GM19438 (cell line): ENCODE data around the gene PTPRD.

ENCODE experiments used
- ATAC-seq: cut with Tn5 transposase; IDR thresholded peaks from one replicate; pipeline ENCODE4 v1.9.1; 2021; ENCODE audit warnings: low read depth; ENCODE audit not compliant: unreplicated experiment

Gene PTPRD

DNA sequence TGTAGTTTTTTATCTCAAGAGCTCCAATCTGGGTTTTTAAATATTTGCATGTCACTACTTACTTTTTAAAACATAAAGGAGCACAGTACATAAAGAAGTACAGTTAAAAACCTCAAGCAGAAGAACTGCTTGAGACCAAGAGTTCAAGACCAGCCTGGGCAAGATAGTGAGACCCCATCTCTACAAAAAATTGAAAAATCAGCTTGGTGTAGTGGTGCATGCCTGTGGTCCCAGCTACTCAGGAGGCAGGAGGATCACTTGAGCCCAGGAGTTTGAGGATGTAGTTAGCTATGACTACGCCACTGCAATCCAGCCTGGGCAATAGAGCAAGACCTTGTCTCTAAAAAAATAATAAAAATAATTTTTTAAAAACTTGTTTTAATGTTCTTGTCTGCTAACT lies 1840.5 kb downstream of the PTPRD start:
- no peak for ATAC-seq

DNA sequence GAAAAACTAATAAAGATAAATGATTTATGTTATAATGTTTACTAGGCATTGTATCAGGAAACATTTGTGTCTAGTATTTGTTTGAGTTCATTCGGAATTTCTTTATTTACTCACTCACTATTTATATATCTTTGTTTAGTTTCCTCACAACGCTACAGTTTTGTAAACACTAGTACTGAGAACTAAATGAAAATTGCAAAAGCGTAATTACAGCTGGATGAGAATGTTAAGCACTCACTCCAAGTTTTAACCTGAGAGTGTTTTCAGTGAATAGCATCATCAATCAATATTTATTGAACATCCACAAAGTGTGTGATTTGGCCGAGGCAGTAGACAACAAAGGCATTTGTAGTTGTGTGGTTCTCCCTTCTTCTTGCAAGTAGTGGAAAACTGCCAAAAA lies 1843.6 kb downstream of the PTPRD start:
- ATAC-seq = no peak

DNA sequence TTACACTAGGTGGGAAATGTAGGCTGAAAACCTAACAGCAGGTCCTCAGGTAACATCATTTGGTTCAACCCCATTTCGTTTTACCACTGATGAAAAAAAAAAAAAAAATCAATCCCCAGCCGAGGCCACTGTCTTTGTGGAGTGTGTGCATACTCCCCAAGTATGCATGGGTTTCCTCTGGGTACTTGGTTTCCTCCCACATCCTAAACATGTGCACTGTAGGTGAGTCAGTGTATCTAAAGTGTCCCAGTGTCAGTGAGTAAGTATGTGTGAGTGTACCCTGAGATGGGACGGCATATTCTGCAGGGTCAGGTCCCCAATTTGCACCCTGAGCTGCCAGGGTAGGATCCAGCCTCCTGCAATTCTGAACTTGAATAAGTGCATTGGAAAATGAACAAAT lies 1846.7 kb downstream of the PTPRD start:
- ATAC-seq = no peak

DNA sequence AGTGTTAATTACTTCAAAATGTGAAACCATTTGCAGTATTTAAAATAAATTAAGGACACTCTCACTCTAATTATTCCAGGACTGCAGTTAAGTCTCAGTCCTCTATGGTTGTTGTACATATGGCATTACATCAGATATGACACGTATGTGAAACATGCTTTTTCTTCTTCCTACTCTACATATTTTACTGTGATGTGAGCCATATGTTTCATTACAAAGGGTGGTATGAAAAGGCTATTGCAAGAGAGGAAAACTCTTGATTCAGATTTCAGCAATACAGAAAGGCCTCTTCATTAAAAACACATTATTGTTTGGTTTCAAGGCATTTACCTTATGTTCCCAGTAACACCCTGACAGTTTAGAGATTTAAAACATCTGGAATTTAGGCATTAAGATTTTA lies 1848.8 kb downstream of the PTPRD start:
- no peak for ATAC-seq

DNA sequence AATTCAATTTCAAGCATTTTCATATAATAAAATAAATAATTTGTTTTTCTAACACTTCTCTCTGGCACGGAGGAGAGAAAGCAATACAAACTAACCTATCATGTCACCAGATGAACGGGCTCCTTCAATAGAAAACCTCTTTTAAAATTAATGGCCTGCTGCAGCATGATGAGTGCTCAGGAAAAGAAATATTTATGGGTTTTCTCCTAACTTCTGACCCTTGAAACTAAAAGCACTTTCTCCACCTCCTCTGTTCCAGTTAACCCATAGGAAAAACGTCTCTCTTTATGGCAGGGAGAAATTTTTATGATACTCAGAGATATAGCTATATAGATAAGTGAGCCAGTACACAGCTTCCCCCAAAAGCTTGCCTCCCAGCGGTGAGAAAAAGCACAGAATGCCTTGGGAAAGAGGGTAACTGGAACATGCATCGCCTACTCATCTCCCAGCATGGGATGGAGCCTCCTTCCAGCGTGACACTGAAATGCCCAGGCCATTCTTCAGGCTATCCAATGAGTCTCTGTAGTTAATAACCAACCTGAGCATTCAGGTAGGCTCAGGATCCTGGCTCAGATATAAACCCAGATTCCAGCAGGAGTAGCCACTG lies 1850.2 kb downstream of the PTPRD start:
- ATAC-seq = no peak

DNA sequence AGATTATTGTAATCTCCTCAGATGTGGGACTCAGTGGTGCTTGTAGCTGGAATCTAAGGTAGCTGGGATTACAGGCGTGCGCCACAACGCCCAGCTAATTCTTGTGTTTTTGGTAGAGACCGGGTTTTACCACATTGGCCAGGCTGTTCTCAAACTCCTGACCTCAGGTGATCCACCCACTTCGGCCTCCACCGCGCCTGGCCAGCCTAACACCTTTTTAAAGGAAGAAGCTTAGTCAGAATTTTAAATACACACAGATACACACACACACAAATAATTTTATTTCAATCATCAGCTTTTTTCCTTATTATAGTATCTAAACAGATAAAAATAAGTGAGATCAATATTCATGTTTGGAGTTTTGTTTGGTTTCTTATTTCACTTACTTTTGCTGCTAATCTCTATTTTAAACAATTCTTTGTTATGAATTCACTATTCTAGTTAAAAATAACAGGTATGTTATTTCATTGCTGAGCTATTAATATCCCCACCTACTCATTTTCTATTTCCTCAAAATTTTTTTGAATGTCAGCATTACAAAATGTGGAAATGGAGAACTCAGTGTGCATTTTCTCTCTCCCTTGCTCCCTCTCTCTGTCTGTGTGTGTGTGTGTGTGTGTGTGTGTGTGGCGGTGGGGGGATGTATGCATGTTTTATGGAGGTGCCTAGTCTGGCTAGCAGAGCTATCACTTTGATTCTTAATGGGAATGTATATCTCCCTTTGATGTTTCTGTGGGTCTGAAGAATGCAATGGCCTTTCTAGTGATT lies 1852.6 kb downstream of the PTPRD start:
- ATAC-seq = no peak

DNA sequence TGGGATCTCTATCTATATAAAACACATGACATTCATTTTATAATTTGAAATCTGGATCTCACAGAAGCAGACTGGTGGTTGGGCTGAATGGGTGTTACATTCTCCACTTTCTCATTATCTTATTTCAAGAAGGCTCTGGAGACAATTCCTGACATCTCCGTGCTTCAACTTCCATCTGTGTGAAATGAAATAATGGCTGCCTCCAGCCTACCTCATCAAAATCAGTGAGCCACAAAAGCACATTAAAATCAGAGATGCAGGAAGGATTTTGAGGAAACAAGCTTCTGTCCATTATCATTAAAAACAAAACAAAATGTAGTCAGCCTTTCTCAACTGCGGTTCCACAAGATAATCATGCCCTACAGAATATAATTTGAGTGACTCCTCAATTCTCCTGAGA lies 1854.9 kb downstream of the PTPRD start:
- no peak for ATAC-seq

DNA sequence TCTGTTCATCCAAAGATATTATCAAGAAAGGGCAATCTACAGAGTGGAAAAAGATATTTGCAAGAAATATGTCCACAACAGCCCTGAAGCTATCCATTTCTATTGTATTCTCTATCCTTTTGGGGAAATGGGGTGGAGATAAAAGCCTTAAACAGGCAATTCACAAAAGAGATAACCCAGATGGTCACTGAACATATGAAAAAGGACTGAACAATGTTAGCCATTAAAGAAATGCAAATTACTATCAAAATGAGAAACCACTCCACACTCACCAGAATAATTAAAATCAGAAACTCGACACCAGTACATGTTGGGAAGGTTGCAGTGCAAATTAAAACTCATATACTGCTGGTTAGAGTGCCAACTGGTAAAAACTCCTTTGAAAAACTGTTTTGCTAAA lies 1858.1 kb downstream of the PTPRD start:
- no peak for ATAC-seq

DNA sequence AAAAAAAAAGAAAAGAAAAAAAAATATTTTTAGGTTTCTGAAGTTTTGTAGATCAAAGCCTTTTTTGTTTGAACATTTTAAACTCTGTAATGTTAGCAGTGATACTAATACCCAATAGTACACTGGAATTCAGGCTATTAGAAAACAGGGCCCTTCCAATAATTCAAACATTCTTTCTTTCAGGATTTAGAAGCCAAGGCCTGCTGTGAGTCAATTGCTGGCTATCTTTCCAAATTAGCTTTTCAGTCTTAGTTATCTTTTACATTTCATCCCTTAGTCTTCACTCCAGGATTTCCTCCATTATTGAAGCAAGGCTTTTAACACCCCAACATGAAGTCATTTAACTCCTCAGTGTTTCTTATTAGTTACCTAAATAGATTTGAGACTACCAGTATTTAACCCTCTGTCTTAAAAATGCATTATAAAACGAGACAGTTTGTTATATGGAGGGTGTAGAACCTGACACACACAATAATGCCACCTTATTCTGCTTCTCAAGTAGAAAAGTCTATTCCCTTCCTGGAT lies 1861.3 kb downstream of the PTPRD start:
- ATAC-seq = no peak

DNA sequence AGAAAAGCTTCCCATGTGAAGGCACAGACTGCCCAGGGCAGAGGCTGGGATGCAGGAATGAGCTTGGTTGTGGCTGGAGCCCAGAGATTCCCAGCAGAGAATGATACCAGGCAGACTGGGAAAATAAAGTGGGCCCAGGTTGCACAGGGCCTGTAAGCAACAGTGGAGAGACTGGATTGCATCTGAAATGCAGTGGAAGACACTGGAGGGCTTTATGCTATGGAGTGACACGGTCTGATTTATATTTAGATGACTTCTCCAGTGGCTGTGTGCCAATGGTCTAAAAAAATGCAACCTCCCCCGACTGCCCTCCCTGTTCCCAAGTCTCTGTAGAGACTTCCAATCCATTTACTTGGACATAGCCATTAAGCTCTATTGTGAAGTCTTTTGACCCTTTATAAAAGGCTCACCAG lies 1862.2 kb downstream of the PTPRD start:
- no peak for ATAC-seq

DNA sequence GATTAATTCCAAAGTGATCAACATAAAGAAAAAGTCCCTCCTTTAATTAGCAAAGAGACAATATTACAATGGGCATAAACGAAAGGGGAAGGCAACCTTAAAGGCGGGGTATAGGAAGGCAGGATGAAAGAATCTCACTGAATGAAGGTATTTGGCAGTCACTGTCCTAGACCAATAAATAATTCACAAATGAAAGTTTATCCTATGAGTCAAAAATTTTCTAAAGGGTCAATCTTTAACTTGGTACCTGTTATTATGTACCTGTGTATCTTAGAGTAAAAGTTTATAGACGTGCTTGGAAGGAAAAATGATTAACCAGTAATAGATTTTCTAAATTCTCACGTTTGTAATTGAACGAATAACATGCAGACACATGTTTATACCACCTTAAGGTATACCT lies 1867.5 kb downstream of the PTPRD start:
- no peak for ATAC-seq

DNA sequence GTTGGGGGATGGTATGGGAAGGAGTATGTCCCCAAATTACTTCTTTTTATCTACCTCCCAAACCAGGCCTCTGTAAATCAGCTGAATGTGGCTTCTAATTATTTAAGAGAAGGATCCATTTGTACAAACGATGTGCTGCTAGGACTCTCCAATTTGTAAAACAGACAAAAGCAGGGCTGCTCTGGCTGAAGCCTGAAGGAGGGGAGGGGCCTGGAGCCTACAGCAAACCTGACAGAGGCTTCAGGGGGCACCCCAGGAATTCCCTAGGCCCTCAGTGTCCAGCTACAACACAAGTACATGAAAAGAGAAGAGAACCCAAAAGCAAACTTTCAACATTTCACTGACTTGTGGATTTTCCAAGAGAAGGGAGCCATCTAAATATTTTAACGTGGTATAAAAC lies 1873.9 kb downstream of the PTPRD start:
- no peak for ATAC-seq

DNA sequence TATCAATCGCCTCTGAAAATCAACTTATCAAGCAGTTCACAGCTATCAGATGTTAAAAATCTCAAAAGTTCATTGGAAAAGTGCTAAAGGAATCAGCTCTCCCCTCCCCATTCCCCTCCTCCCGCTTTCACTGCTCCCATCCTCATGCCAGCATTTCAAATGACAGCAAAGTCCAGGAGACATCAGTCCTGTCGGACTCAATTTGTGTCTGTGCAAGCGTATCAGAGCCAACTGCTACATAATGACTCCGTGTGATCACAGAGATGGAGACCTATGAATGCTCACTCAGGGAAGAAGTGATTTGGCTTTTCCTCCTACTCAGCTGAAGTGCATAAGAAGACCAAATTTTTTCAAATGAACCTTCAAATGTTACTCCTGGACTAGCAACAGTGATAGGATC lies 1876.0 kb downstream of the PTPRD start:
- ATAC-seq = no peak

DNA sequence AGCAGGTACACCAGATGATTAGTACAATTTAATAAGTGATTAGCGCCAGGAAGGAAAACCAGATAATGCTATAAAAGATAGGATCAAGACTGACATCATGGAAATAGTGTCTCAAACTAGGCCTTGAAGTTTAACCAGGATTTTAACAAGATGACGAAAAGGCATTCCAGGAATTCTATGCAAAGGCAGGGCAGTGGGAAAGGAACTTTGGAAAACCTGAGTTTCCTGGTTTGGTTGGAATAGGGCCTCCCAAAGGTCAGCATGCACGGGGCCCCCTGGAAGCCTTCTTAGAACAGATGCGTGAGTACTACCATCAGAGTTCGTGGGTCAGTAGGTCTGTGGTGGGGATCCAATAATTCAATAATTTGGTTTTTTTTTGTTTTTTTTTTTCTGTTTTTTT lies 1878.0 kb downstream of the PTPRD start:
- ATAC-seq = no peak

DNA sequence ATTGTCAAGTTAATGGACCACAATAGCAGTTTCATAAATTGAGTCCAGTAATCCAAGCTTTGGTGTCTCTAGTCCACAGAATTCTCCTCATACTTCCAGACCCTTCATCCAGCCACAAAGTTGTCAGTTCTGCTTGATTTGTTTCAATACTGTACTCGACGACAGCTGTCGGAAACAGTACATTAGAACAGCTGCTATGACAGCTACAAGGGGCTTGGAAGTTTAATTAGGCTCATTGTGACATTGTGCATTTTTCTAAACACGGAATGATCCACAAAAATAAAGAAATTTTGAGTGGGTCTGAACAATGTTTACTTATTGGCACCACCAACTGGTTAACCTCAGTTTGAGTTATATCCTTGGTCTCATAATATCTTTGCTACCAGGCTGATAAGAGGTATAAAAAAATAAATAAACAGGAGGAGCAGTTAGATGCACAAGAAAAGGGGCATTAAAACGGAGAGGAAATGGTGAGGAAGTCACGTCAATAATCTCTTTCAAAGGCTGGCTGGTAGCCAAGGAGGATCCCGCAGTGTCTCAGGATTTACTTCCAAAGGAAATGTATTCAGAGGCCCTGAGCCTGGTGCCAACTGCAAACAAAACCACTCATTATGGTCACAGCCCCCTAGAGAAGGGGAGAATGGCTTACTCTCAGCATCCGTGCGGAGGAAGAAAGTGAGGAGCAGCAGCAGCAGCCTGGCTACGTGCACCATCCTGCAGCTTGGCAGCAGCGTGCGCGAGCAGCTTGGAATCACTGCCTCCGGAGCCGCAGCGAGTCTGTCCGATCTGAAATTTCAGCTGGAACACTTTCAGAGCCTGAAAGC lies 1879.5 kb downstream of the PTPRD start:
- ATAC-seq = no peak

DNA sequence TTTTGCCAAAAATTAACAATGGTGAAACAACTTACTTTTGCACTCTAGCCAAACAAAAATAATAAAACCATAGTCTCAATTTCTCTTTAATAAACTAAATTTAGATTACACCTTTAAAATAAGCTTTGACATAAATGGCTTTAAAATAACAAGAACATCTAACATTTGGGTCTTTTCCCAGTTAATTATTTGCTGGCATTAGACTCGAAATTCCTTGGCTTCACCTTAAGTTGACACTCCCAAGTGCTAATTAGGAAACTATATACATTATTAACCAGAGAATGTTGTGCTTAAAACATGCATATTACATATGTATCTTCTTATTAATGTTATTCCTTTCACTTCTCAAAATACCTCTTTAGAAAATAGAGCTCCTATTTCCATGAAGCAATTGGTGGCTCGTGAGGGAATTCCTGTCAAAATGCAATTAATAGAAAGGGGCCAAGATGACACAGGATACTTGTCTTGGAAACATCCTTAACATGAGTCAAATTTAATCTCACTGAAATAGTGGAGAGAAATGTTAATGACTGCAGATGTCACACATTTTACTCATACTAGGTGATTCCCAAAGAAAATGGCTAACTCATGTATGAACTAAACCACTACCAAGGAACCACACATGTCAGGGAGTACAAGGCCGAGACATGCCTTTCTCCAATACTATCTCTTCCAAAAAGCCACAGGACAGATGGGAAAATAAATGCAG lies 1880.3 kb downstream of the PTPRD start:
- ATAC-seq = no peak

DNA sequence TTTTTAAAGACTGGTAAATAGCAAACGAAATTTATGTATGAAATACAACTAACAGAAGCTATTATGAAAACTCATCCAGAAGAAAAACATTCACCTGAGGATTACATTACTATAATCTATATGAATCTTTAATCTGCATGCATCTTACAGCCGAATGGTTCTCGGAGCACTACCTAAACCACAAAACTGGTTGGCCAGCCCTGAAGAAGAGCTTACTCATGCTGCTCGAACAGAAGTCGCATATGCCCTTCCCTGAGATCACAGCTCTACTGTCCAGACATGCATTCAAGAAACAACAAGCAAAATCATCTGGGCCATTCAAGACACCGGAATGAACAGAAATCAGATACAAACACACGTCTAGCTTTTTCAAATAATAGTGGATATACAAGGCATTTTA lies 1882.2 kb downstream of the PTPRD start:
- ATAC-seq = no peak

DNA sequence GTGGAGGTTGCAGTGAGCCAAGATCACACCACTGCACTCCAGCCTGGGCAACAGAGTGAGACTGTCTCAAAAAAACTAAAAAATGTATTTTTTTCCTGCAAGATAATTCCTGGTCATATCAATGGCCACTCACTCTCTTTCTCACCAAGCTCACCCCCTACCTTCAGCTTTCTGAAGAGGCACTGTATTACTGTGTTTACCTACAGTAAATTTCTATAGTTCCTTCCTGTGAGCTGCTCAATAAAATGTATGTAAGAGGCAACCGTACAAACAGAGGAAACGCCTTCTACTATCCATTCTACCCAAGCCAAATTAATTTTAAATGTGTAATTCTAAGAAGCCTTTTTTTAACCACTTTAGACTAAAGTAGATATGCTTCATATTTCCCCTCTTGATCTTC lies 1883.9 kb downstream of the PTPRD start:
- no peak for ATAC-seq

DNA sequence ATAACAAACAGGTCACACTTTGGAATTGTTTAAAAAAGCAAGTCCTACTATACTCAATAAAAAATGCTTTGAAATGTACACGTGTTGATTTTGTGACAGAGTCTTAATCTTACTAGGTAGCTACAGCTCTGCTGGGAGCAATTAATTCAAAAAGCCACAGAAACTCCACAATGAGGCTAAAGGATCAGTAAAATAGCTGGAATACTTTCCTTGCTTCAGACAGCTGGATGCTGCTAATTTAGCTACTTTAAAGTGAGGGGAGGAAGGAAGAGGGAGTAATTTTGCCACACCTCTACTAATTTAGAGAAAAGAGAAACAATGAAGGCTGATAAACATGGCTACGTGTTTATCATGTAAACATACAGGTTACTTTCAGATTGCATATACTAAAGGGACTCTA lies 1885.6 kb downstream of the PTPRD start:
- ATAC-seq = no peak

DNA sequence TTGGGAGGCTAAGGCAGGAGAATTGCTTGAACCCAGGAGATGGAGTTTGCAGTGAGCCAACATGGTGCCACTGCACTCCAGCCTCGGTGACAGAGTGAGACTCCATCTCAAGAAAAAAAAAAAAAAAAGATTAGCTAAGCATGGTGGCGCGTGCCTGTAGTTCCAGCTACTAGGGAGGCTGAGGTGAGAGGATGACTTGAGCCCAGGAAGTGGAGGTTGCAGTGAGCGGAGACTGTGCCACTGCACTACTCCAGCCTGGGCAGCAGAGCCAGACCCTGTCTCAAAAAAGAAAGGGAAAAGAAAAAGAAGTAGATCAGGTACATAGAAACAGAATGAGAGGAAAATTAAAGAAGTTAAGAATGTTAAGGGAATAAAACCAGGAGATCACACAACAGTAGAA lies 1886.1 kb downstream of the PTPRD start:
- no peak for ATAC-seq

DNA sequence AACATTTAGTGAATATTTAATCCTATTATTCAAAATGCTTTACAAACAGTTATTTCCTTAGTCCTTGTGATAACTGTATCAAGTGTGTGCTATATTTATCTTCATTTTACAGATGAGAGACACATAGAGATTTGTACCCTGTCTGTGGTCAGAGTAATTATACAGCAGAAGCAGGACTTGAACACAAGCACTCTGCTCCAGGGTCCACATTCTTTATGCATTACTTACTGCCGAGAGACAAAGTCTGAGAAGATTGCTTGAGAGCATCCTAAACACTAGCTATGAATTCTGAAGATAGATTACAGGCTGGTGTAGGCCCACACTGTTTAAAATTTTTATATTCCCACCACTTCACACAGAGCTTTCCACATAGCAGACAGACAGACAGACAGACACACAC lies 1887.2 kb downstream of the PTPRD start:
- ATAC-seq = no peak
